ENCODE data around the gene TBX10.

- TF ChIP-seq ZNF274 (IDR thresholded peaks at IDR 0.05; ENCODE audit: low read depth, low read length) (no peak), YY1 (IDR thresholded peaks at IDR 0.05; ENCODE audit: insufficient read depth, insufficient read length) (no peak), SUZ12 (IDR thresholded peaks at IDR 0.05; ENCODE audit: extremely low read depth, insufficient read depth, insufficient read length) (no peak)
These were observed 8.7 kb upstream of the TBX10 start for GRCh38 chr11:67648140-67648795.

Data from NT2/D1 (cell line).